ENCODE data around the gene SIGLEC8.
A peak's percentile ranks its signal among the peaks of the same experiment; 100 is the strongest.
"Not testable (repeated sequence)": the region's sequence is repeated elsewhere in the genome, so short reads cannot be mapped to it uniquely, and the experiment has no call there.

SIGLEC8 gene

GRCh38 chr19:51448011-51448410 is 10.2 kb downstream of the SIGLEC8 start:
- no peak for DNase-seq (ENCODE audit: low read depth)
- no peak for TF ChIP-seq CTCF (IDR thresholded peaks at IDR 0.05; ENCODE audit: low read depth, low read length, missing control alignments)
- H3K4me3 ChIP-seq (ENCODE audit: low read depth, low read length) = no peak overlapping the region

- H3K4me3 ChIP-seq (ENCODE audit: low read depth, low read length); DNase-seq (ENCODE audit: low read depth): not testable (repeated sequence)
Observed at GRCh38 chr19:51447510-51447909, 10.7 kb downstream of the SIGLEC8 start.

DNA sequence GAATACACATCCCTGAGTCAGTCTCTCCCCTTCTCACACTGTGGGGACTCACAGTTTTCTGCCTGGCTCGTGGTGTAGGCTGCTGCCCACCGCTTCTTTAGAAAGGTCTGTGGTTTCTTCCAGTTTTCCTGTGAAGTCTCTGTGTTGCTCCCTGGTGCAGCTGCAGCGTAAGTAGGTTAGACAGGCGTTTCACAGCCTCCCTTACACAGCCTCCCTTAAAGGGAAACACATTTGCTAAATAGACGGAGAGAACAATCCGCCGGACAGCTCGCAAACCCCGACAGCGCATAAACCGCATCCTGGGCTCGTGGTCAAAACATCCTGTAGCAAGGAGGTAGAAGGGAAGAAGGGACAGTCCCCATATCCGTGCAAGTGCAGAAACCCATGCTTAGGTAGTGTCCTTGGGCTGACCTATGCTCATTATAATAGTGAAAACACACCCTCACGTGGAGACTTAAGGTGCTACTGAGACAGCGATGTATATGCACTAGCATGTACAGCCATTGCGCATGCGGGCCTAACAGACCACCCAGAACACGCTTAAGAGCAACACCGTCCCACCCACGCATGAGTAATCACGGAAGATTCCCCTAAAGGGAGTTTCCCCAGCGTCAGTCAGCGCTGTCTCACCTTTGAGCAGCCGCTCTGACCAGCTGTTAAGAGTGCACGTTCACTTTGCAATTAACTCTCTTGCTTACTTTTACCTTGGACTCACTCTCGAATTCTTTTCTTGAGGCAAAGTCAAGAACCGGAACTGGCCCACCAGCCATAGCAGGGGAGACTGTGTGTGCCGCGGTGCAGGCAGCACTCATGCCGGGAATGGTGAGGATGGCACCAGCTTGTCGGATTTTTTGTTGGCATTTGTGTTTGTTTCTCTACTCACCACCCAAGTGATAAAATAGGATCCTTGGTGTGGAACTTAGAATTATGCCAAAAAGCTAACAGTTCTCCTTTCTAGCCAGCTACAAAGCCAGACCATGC is 16.6 kb downstream of the SIGLEC8 start:
- peak overlapping the region; percentile 22 for H3K4me3 ChIP-seq (ENCODE audit: low read depth, low read length)
- peak; percentile 91 for DNase-seq (ENCODE audit: low read depth)
- peak; percentile 9 for TF ChIP-seq CTCF (IDR thresholded peaks at IDR 0.05; ENCODE audit: low read depth, low read length, missing control alignments)

DNA sequence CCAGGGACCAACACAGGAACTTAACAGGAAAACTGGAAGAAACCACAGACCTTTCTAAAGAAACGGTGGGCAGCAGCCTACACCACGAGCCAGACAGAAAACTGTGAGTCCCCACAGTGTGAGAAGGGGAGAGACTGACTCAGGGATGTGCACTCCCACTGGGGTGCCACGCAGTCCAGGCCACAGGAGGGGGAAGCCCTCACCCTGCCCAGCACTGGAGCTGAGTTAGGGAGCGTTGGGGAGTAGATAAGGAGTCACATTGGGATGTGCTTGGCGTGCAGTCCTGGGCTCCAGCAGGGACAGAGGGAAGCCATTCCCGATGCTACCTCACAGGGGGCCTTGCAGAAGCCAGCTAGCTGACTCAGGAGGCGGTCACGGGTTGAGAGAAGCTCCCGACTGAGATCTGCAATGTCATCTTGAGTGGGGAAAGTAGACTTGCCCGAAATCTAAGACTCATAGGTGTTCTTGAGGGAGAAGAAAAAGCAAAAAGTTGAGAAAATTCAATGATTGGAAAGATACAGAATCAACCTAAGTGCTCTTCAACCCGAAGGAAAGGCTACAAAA is 17.3 kb downstream of the SIGLEC8 start:
- DNase-seq (ENCODE audit: low read depth) = no peak
- H3K4me3 ChIP-seq (ENCODE audit: low read depth, low read length) = peak overlapping the region; percentile 22; the same call in 1 of the 2 replicates
- TF ChIP-seq CTCF (IDR thresholded peaks at IDR 0.05; ENCODE audit: low read depth, low read length, missing control alignments) = no peak

DNA sequence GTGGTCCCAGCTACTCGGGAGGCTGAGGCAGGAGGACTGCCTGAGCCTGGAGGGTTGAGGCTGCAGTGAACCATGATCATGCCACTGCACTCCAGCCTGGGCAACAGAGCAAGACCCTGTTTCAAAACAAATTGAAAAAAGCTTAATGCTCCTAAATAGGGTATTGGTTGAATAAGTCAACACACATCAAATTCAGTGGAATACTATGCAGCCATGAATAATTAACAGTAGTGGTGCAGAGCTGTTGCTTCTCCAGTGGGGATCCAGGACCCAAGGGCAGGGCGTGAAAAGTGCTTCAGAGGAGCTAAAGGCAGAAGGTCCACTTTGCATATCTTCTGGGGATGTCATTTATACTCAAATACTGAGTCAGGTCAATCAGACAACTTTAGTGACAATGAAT is 18.2 kb downstream of the SIGLEC8 start:
- H3K4me3 ChIP-seq (ENCODE audit: low read depth, low read length) = no peak overlapping the region
- DNase-seq (ENCODE audit: low read depth) = no peak
- TF ChIP-seq CTCF (IDR thresholded peaks at IDR 0.05; ENCODE audit: low read depth, low read length, missing control alignments) = no peak

DNA sequence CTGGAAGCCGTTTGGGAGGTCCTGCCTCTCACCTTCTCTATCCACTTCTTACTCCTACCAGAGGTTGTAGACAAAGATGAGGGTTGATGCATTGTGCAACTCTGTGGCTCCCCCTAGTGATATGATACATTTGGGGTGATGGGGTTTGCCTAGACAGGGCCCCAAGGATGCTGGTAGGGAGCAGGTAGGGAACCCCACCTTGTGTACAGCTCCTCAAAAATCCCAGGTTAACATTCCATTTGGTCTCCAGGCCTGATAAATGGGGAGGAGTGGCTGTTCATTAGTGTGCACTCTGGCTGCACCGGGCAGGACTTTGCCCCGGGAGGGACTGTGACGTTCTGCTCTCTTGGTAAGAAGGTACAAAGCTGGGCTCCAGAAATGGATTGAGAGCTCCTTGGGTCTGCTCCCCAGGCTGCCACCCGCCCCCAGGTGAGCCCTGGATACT is 19.2 kb downstream of the SIGLEC8 start:
- DNase-seq (ENCODE audit: low read depth) = no peak
- peak; percentile 70 for TF ChIP-seq CTCF (IDR thresholded peaks at IDR 0.05; ENCODE audit: low read depth, low read length, missing control alignments)
- no peak overlapping the region for H3K4me3 ChIP-seq (ENCODE audit: low read depth, low read length)

DNA sequence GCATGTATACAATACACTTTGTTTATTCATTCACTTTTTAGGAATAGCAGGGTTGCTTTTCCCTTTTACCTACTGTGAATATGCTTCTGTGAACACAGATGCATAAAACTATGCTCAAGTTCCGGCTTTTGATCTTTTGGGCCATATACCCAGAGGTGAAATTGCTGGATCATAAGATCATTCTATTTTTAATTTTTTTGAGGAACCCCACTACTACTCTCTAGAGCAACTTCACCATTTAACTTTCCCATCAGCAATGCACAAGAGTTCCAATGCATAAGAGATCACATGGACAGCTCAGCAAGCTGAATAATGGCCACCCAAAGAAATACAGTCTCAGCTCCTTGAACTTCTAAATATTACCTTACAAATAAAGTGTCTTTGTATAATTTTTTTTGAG is 23.8 kb downstream of the SIGLEC8 start:
- no peak for DNase-seq (ENCODE audit: low read depth)
- TF ChIP-seq CTCF (IDR thresholded peaks at IDR 0.05; ENCODE audit: low read depth, low read length, missing control alignments) = no peak
- H3K4me3 ChIP-seq (ENCODE audit: low read depth, low read length) = no peak overlapping the region

Data from GM12864 (cell line).